NCI-H1417 (cell line): ENCODE measurements around the gene POLD3.

ENCODE experiments used
- DNase-seq, 3 experiments: peaks; one replicate each; lab custom pipeline; 2025; lab: John Stamatoyannopoulos, UW

The POLD3 gene

DNA sequence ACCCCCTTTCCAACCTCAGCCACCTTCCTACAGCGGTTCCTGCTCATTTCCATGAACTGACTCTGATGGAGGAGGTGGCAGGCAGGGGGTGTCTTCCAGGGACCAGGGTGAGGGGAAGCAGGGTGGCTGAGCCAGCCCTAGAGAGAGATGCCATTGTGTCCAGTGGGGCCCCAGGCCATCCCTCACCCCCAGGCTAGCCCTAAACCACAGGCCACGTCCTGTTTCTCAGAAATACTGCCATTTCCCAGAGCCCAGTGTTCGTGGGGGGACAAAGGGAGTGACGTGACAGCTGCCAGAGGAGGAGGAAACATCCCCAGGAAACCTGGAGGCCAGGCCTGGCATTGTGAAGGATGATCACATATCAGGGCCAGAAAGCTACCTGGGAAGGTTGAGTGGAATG is 99.4 kb downstream of the POLD3 start:
- no peak for DNase-seq
